K562 (cell line): Measurements from ENCODE around the gene TBXAS1. TPM values are rescaled to one million over a fixed set of nuclear protein-coding genes. Genes with fewer than 3 reads are reported as not detected.
A peak's percentile ranks its signal among the peaks of the same experiment; 100 is the strongest.

ENCODE experiments used
- ATAC-seq: fragments of 200-7000 bp; cut with Tn5 transposase; 3 replicates; pipeline ENCODE4 v1.9.1; 2020; ENCODE audit warnings: moderate library complexity
- BruUV-seq: library from RNA; stranded (reverse); fragments of 400-500 nt; replicated peaks from 2 replicates; lab custom pipeline; 2021; lab: Mats Ljungman, UMichigan
- CTCF ChIA-PET: fragments of 300-600 bp; formaldehyde crosslinking; extraction: SDS; loops from one replicate; lab custom pipeline; 2021; ENCODE audit warnings: low intra/inter-chr PET ratio; lab: Yijun Ruan, JAX
- POLR2A ChIA-PET: fragments of 300-600, 350-650 bp; sonication (Branson Sonifier 250); formaldehyde crosslinking; extraction: SDS; loops from one replicate; lab custom pipeline; 2021; ENCODE audit warnings: antibody characterized with exemption, inconsistent platforms; lab: Yijun Ruan, JAX
- DNase-seq, 4 experiments: peaks; one replicate each; pipeline versions ENCODE4 v3.0.0 to v3.0.0-alpha.2; 2011 to 2018; ENCODE audit warnings: low spot score in 3 of 4, mixed read lengths in 3 of 4; ENCODE audit errors: extremely low read depth in 1 of 4
- FAIRE-seq: peaks from 2 replicates; lab custom pipeline; 2011; peaks lifted over from hg19 to GRCh38; lab: Jason Lieb, UNC
- H2AFZ ChIP-seq: 2 replicates; pipeline ENCODE4 v1.6.0; 2011; ENCODE audit warnings: low read depth, low read length, control low read depth, inconsistent platforms
- H3K27ac ChIP-seq: fragments of 200-600 bp; 3 replicates; pipeline ENCODE4 v1.8.0; 2011; ENCODE audit warnings: low read depth, mild to moderate bottlenecking, control low read depth, inconsistent platforms, low read length, moderate library complexity, mixed read lengths; ENCODE audit errors: extremely low read depth
- H3K27me3 ChIP-seq, 2 experiments: fragments of 300-600 bp in 1 of 2; 2 replicates in 1 of 2; 3 replicates in 1 of 2; pipeline versions ENCODE4 v1.6.0 to v1.8.0; 2011; ENCODE audit warnings: inconsistent platforms in 2 of 2, low read length in 2 of 2, mild to moderate bottlenecking in 1 of 2, mixed read lengths in 1 of 2, moderate library complexity in 1 of 2; ENCODE audit not compliant: control insufficient read depth in 2 of 2, insufficient read depth in 2 of 2
- H3K36me3 ChIP-seq: fragments of 300-600 bp; 3 replicates; pipeline ENCODE4 v1.8.0; 2011; ENCODE audit warnings: mild to moderate bottlenecking, low read length, inconsistent platforms; ENCODE audit not compliant: control insufficient read depth, insufficient read depth
- H3K4me1 ChIP-seq, 2 experiments: fragments of 200-600 bp in 1 of 2; replicated peaks in 1 of 2; 2 replicates in 1 of 2; 3 replicates in 1 of 2; pipeline versions ENCODE4 v1.5.1 to v1.8.0; 2011; ENCODE audit warnings: inconsistent platforms in 2 of 2, low read length in 2 of 2, mild to moderate bottlenecking in 1 of 2, mixed read lengths in 1 of 2, moderate library complexity in 1 of 2; ENCODE audit not compliant: control insufficient read depth in 2 of 2, insufficient read depth in 2 of 2
- H3K4me2 ChIP-seq: 2 replicates; pipeline ENCODE4 v1.6.1; 2011; ENCODE audit warnings: low read length, control low read depth, inconsistent platforms, mixed read lengths; ENCODE audit not compliant: insufficient read depth
- H3K4me3 ChIP-seq: fragments of 200-600 bp; sonication (generic), shearing (Covaris generic); 2 replicates; pipeline ENCODE4 v1.5.1; 2016; ENCODE audit warnings: control low read depth, inconsistent platforms
- H3K79me2 ChIP-seq: fragments of 200-600 bp; 3 replicates; pipeline ENCODE4 v1.8.0; 2011; ENCODE audit warnings: low read length, inconsistent platforms; ENCODE audit not compliant: control insufficient read depth, insufficient read depth
- H3K9ac ChIP-seq, 2 experiments: 2 replicates each; pipeline versions ENCODE4 v1.6.0 to v1.6.1; 2011; ENCODE audit warnings: low read depth in 2 of 2, low read length in 2 of 2, control low read depth in 1 of 2, inconsistent platforms in 1 of 2, mild to moderate bottlenecking in 1 of 2, mixed read lengths in 1 of 2; ENCODE audit not compliant: insufficient read depth in 1 of 2
- H3K9me1 ChIP-seq: one replicate; pipeline ENCODE4 v1.6.0; 2011; ENCODE audit warnings: inconsistent platforms, mild to moderate bottlenecking, low read length, moderate library complexity; ENCODE audit not compliant: control insufficient read depth, insufficient read depth
- H3K9me3 ChIP-seq: replicated peaks from 2 replicates; pipeline ENCODE4 v1.5.1; 2011; ENCODE audit warnings: low read depth, low read length, inconsistent platforms; ENCODE audit not compliant: control insufficient read depth, insufficient read depth
- H4K20me1 ChIP-seq: replicated peaks from 2 replicates; pipeline ENCODE4 v1.6.1; 2011; ENCODE audit warnings: low read length, inconsistent platforms, mixed read lengths; ENCODE audit not compliant: control insufficient read depth, insufficient read depth
- CEBPG ChIP-seq, 3 experiments: fragments of 200-800 bp in 1 of 3; sonication (Bioruptor generic) in 1 of 3; sonication (generic) in 1 of 3; formaldehyde crosslinking in 1 of 3; IDR thresholded peaks in 2 of 3; conservative IDR thresholded peaks in 1 of 3; 2 replicates each; pipeline versions ENCODE4 v1.6.1 to v1.8.0; 2016 to 2022; ENCODE audit warnings: missing compliant biosample characterization in 2 of 3, missing genetic modification characterization in 2 of 3, mild to moderate bottlenecking in 1 of 3, missing genetic modification reagents in 1 of 3
- ETV6 ChIP-seq, 3 experiments: fragments of 150-350 bp in 1 of 3; sonication (generic) in 1 of 3; formaldehyde crosslinking in 1 of 3; IDR thresholded peaks; 2 replicates each; pipeline versions ENCODE4 v1.6.1 to v1.8.0; 2014 to 2022; ENCODE audit warnings: borderline replicate concordance in 2 of 3, low read depth in 2 of 3, antibody characterized with exemption in 1 of 3, low read length in 1 of 3, mild to moderate bottlenecking in 1 of 3, missing genetic modification reagents in 1 of 3
- ZBTB49 ChIP-seq: sonication (generic); formaldehyde crosslinking; IDR thresholded peaks from 2 replicates; pipeline ENCODE4 v1.8.0; 2022; ENCODE audit warnings: missing genetic modification reagents, mild to moderate bottlenecking, borderline replicate concordance
- WGBS: fragments of 100-300 bp; shearing (Covaris generic); methylation state at CpG from one replicate; pipeline ENCODE4 v1.1.6; 2016; ENCODE audit warnings: low coverage, mixed read lengths; ENCODE audit not compliant: insufficient coverage; ENCODE audit errors: missing lambda C conversion rate; 5-methylcytosine and 5-hydroxymethylcytosine counted together
- in situ Hi-C: fragments of 300-500 bp; cut with MboI; formaldehyde crosslinking; loops from 4 replicates; pipeline ENCODE4 v1.15.0; 2018; ENCODE audit warnings: inconsistent platforms, mixed read lengths
- intact Hi-C: fragments of 100-400 bp; cut with micrococcal nuclease; formaldehyde crosslinking; loops from 2 replicates; pipeline ENCODE4 v1.14.2; 2022
- polyA plus RNA-seq, 8 experiments: library from polyadenylated mRNA; depleted of rRNA in 4 of 8; stranded (reverse) in 5 of 8; unstranded in 3 of 8; fragments of >200 nt; fragmentation: Nextera tagmentation in 2 of 8; fragmentation: Illumina TruSeq in 1 of 8; extraction: Ambion mirVana in 2 of 8; extraction: Trizol in 1 of 8; gene quantifications; 2 replicates each; pipeline versions ENCODE4 v1.2.1 to v1.2.3, GENCODE V29; 2011 to 2014; ENCODE audit warnings: inconsistent platforms in 1 of 8, missing spikeins in 1 of 8
- total RNA-seq, 7 experiments: library from RNA; depleted of rRNA in 6 of 7; stranded (reverse); fragments of >200 nt in 6 of 7; fragmentation: Illumina TruSeq in 2 of 7; extraction: Trizol in 2 of 7; gene quantifications; 2 replicates each; pipeline versions ENCODE4 v1.2.1 to v1.2.3, GENCODE V29; 2011 to 2021; ENCODE audit warnings: low replicate concordance in 1 of 7

TBXAS1 gene
- total and polyA plus RNA-seq, 9 of the 15 experiments (the other 6 are each of a cell fraction or from before 2014, with no cell fraction given) = 1.1 to 8.3 (median 1.9) TPM

GRCh38 chr7:139829775-139830117 lies 682 bp downstream of the TBXAS1 start:
- no peak for FAIRE-seq
- no TSS peak for BruUV-seq
- CTCF ChIA-PET = no interaction called here

More at GRCh38 chr7:139829775-139830117, 682 bp downstream of the TBXAS1 start:
- TF ChIP-seq ETV6 (IDR thresholded peaks at IDR 0.05; ENCODE audit: borderline replicate concordance in 1 of 2, low read depth in 2 of 2, low read length in 1 of 2) = no peak
- TF ChIP-seq ETV6 (CRISPR knock-in tag; IDR thresholded peaks at IDR 0.05; ENCODE audit: borderline replicate concordance) = no peak
- TF ChIP-seq ZBTB49 (CRISPR knock-in tag) = peak; percentile 33; the same call in 1 of the 2 replicates
- no peak for TF ChIP-seq CEBPG (CRISPR knock-in tag; IDR thresholded peaks at IDR 0.05)
- no peak for TF ChIP-seq CEBPG (tag; conservative IDR thresholded peaks at IDR 0.05 in 1 of 2, IDR thresholded peaks at IDR 0.05 in 1 of 2)
- Histone ChIP-seq H3K27me3 (peaks cover 12 to 25% of the 10 kb centered on the region in 2 experiments), H3K9ac (no peak overlapping the region), H3K9me3 (no peaks in the 10 kb centered on the region), H2AFZ (peak overlapping the region; percentile 73), H3K79me2 (no peaks in the 10 kb centered on the region), H3K36me3 (no peaks in the 10 kb centered on the region), H3K9me1 (no peaks in the 10 kb centered on the region), H3K4me1 (peaks cover 4 to 22% of the 10 kb centered on the region in 2 experiments; a peak in 4 of 5 replicates), H3K27ac (no peak overlapping the region), H4K20me1 (no peaks in the 10 kb centered on the region), H3K4me2 (no peak overlapping the region; the same call in 1 of the 2 replicates), H3K4me3 (no peak overlapping the region)
- ATAC-seq = no peak
- in situ Hi-C loops (no loop called here), intact Hi-C loops (no loop called here)
- 37% methylated on average over 3 of the region's 3 CpGs for WGBS
- POLR2A ChIA-PET = interaction anchor here (1.4 kb wide), 1 partner anchor 13 kb away, joined by 3 read pairs; no protein-coding TSS in a partner anchor
- DNase-seq = no peak
